ENCODE measurements around the gene ARID1B. TPM values are rescaled to one million over a fixed set of nuclear protein-coding genes. Genes with fewer than 3 reads are reported as not detected.

ARID1B gene
- total and polyA plus RNA-seq, 9 of the 15 experiments (the other 6 are each of a cell fraction or from before 2014, with no cell fraction given): 12.5 to 50.5 (median 25.8) TPM

GRCh38 chr6:156842598-156843250, 65.5 kb downstream of the ARID1B start:
- in situ Hi-C loops (cut with MboI) (no loop called here), intact Hi-C loops (cut with micrococcal nuclease) (no loop called here)
- ATAC-seq (no peak), DNase-seq (ENCODE audit: extremely low read depth in 1 of 4, low spot score in 3 of 4) (no peak), FAIRE-seq (no peak)
- H3K9me3 ChIP-seq (replicated peaks; ENCODE audit: control insufficient read depth, insufficient read depth, low read depth, low read length): no peaks in the 10 kb centered on the region
- H3K4me3 ChIP-seq: no peak overlapping the region
- POLR2A ChIA-PET: no interaction called here
- peaks cover 15 to 28% of the 10 kb centered on the region in 2 experiments for H3K4me1 ChIP-seq (replicated peaks in 1 of 2; ENCODE audit: control insufficient read depth in 2 of 2, insufficient read depth in 2 of 2, low read length in 2 of 2)
- peaks cover 89% of the 10 kb centered on the region for H3K79me2 ChIP-seq (ENCODE audit: control insufficient read depth, insufficient read depth, low read length)
- H3K9ac ChIP-seq (ENCODE audit: insufficient read depth in 1 of 2, low read depth in 2 of 2, low read length in 2 of 2): no peak overlapping the region
- no TSS peak for BruUV-seq (replicated peaks)
- CTCF ChIA-PET (ENCODE audit: low intra/inter-chr PET ratio): no interaction called here
- no peaks in the 10 kb centered on the region for H3K27me3 ChIP-seq (ENCODE audit: control insufficient read depth in 2 of 2, insufficient read depth in 2 of 2, low read length in 2 of 2)
- H3K4me2 ChIP-seq (ENCODE audit: insufficient read depth, low read length): no peak overlapping the region
- no peaks in the 10 kb centered on the region for H3K36me3 ChIP-seq (ENCODE audit: control insufficient read depth, insufficient read depth, low read length)
- WGBS (ENCODE audit: insufficient coverage, low coverage, missing lambda C conversion rate): 90% methylated on average over 3 of the region's 3 CpGs
- H3K27ac ChIP-seq (ENCODE audit: extremely low read depth, low read depth, low read length): no peak overlapping the region
- peaks cover 18% of the 10 kb centered on the region for H4K20me1 ChIP-seq (replicated peaks; ENCODE audit: control insufficient read depth, insufficient read depth, low read length)
- no peaks in the 10 kb centered on the region for H3K9me1 ChIP-seq (ENCODE audit: control insufficient read depth, insufficient read depth, low read length)
- no peak overlapping the region for H2AFZ ChIP-seq (ENCODE audit: low read depth, low read length)
- TF ChIP-seq ATF4 (CRISPR knock-in tag; IDR thresholded peaks at IDR 0.05) (no peak), ETS2 (tag; IDR thresholded peaks at IDR 0.05; ENCODE audit: borderline replicate concordance, poor library complexity, severe bottlenecking) (no peak), TSHZ1 (CRISPR knock-in tag; IDR thresholded peaks at IDR 0.05) (no peak), CBFB (CRISPR knock-in tag; IDR thresholded peaks at IDR 0.05) (no peak), ZNF518B (CRISPR knock-in tag; IDR thresholded peaks at IDR 0.05) (no peak), TCF3 (CRISPR knock-in tag; IDR thresholded peaks at IDR 0.05) (no peak), NR2F6 (CRISPR knock-in tag; IDR thresholded peaks at IDR 0.05) (no peak), GTF3C2 (IDR thresholded peaks at IDR 0.05; ENCODE audit: borderline replicate concordance, extremely low read depth, insufficient read length) (no peak)
